Mesendoderm (in vitro differentiated cells): ENCODE measurements around the gene HPS1.

Experiments used
- DNase-seq: peaks from one replicate; pipeline ENCODE4 v3.0.0; 2013
- H2AK5ac ChIP-seq: 2 replicates; pipeline ENCODE4 v1.6.1; 2013; ENCODE audit warnings: low read length, inconsistent platforms
- H2BK120ac ChIP-seq: 2 replicates; pipeline ENCODE4 v1.6.1; 2013; ENCODE audit warnings: low read depth, mild to moderate bottlenecking, low read length, moderate library complexity, mixed read lengths
- H2BK15ac ChIP-seq: replicated peaks from 2 replicates; pipeline ENCODE4 v1.6.1; 2013; ENCODE audit warnings: low read depth, mild to moderate bottlenecking, moderate library complexity
- H2BK5ac ChIP-seq: 2 replicates; pipeline ENCODE4 v1.6.1; 2013; ENCODE audit warnings: low read length, inconsistent platforms
- H3K18ac ChIP-seq: 2 replicates; pipeline ENCODE4 v1.6.1; 2013; ENCODE audit warnings: mild to moderate bottlenecking, low read length, mixed read lengths
- H3K23ac ChIP-seq: one replicate; pipeline ENCODE4 v1.6.1; 2013; ENCODE audit warnings: low read length
- H3K27ac ChIP-seq: 2 replicates; pipeline ENCODE4 v1.5.1; 2013; ENCODE audit warnings: low read depth, mild to moderate bottlenecking, inconsistent platforms, low read length, moderate library complexity
- H3K27me3 ChIP-seq: 2 replicates; pipeline ENCODE4 v1.6.1; 2013; ENCODE audit warnings: low read length, control low read depth, mild to moderate bottlenecking, inconsistent platforms; ENCODE audit not compliant: insufficient read depth, poor library complexity
- H3K36me3 ChIP-seq: 2 replicates; pipeline ENCODE4 v1.6.1; 2013; ENCODE audit warnings: low read length, inconsistent platforms; ENCODE audit not compliant: control insufficient read depth, insufficient read depth
- H3K4ac ChIP-seq: one replicate; pipeline ENCODE4 v1.6.1; 2013; ENCODE audit warnings: low read depth, mild to moderate bottlenecking, low read length, moderate library complexity
- H3K4me1 ChIP-seq: 2 replicates; pipeline ENCODE4 v1.6.1; 2013; ENCODE audit warnings: low read depth, low read length, inconsistent platforms; ENCODE audit not compliant: control insufficient read depth
- H3K4me2 ChIP-seq: 2 replicates; pipeline ENCODE4 v1.6.1; 2013; ENCODE audit warnings: low read length
- H3K4me3 ChIP-seq: 2 replicates; pipeline ENCODE4 v1.5.1; 2013; ENCODE audit warnings: mild to moderate bottlenecking, low read length
- H3K56ac ChIP-seq: one replicate; pipeline ENCODE4 v1.6.1; 2013; ENCODE audit warnings: low read length
- H3K79me1 ChIP-seq: 2 replicates; pipeline ENCODE4 v1.6.1; 2013; ENCODE audit warnings: low read length, inconsistent platforms
- H3K79me2 ChIP-seq: 2 replicates; pipeline ENCODE4 v1.6.1; 2013; ENCODE audit warnings: mild to moderate bottlenecking, low read length; ENCODE audit not compliant: control insufficient read depth, insufficient read depth
- H3K9ac ChIP-seq: 2 replicates; pipeline ENCODE4 v1.6.1; 2013; ENCODE audit warnings: low read length, inconsistent platforms
- H4K5ac ChIP-seq: one replicate; pipeline ENCODE4 v1.6.1; 2013; ENCODE audit warnings: low read length
- H4K8ac ChIP-seq: one replicate; pipeline ENCODE4 v1.6.1; 2013; ENCODE audit warnings: low read depth, mild to moderate bottlenecking, control low read depth, low read length, moderate library complexity
- WGBS: extraction: QIAGEN DNeasy Blood & Tissue Kit; methylation state at CpG from one replicate; pipeline ENCODE4 v1.1.7; 2013; ENCODE audit warnings: low lambda C conversion rate, missing lambda C conversion rate; ENCODE audit not compliant: insufficient coverage; ENCODE audit errors: extremely low coverage; 5-methylcytosine and 5-hydroxymethylcytosine counted together

Gene HPS1

DNA sequence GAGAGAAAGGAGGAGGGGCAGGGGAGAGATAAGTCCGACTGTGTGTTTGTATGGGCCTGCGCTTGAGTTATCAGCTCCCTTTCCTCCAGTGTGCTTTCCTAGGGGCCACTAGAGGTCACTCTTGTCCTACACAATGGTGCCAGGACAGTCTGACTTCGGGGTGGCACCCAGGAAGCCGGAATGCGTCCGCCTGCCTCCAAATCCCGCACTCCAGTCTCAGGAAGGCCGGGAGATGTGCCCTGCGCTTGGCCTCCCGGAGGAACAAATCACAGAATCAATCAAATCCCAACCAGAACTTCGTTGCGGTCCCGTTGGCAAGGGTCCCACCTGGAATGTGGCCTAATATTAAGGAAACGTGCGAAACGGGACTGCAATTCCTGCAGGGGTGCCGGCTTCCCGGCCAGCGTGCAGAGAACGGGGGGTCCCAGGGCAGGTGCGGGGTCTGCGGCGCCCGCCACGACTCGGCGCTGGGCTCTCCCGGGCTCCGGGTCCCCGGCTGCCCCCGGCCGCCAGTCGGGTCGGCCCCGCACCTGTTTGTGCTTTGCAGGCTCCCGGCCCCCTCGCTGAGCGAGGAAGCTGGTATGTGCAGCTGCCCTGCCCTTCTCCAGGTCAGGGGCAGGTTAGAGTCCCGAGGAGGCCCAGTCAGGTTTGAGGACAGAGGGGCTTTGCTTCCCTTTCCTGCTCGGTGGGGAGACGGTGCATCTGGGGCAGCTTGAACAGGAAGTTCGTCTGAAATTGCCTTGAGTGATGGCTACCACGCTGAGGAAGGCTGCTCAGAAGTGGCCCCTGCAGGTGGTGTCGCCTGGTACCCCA is 21.0 kb upstream of the HPS1 start:
- Histone ChIP-seq H3K18ac (no peak overlapping the region), H2AK5ac (no peak overlapping the region), H4K5ac (no peak overlapping the region), H4K8ac (no peak overlapping the region), H3K23ac (no peak overlapping the region), H3K56ac (peak overlapping the region; percentile 17), H3K9ac (peak overlapping the region; percentile 20), H3K79me2 (no peaks in the 10 kb centered on the region), H3K4me3 (no peak overlapping the region), H3K4ac (no peak overlapping the region), H3K79me1 (no peaks in the 10 kb centered on the region), H3K27ac (no peak overlapping the region), H2BK15ac (no peak overlapping the region), H3K36me3 (no peaks in the 10 kb centered on the region), H3K4me2 (peak overlapping the region; percentile 17), H3K4me1 (no peaks in the 10 kb centered on the region), H2BK120ac (no peak overlapping the region), H2BK5ac (no peak overlapping the region), H3K27me3 (no peaks in the 10 kb centered on the region)
- no CpG with 5 or more reads among the region's 44 CpGs for WGBS
- DNase-seq = peak; percentile 93

- no peak for DNase-seq
- no peaks in the 10 kb centered on the region for H3K79me1 ChIP-seq
- no CpG with 5 or more reads among the region's 15 CpGs for WGBS
Observed at GRCh38 chr10:98466861-98467505, 20.2 kb upstream of the HPS1 start.

DNA sequence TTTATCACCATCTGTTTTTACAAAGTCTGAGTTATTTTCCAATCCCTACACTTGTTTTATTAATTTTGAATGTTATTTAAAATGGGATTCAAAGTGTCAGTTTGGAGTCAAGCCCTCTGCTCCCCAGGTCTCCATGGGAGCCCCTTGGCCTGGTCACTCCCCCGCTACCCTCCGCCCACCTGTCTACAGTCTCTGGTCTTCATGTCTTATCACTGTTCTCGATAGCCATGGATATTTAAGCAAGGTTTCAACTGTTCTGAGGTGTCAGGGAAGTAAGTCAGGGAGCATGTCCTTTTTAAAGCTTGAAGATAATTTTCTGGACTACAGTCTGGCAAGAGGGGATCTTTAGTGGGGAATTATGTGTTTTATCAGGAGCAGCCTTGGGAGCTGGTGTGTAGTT is 19.1 kb upstream of the HPS1 start:
- Histone ChIP-seq H4K5ac (no peak overlapping the region), H3K9ac (no peak overlapping the region), H3K18ac (no peak overlapping the region), H3K36me3 (no peaks in the 10 kb centered on the region), H3K4me1 (no peaks in the 10 kb centered on the region), H2BK5ac (no peak overlapping the region), H3K27me3 (no peaks in the 10 kb centered on the region), H2AK5ac (no peak overlapping the region), H3K56ac (no peak overlapping the region), H3K23ac (no peak overlapping the region), H3K79me2 (no peaks in the 10 kb centered on the region), H3K4ac (no peak overlapping the region), H3K4me2 (no peak overlapping the region), H4K8ac (no peak overlapping the region), H3K27ac (no peak overlapping the region), H2BK120ac (no peak overlapping the region), H3K79me1 (no peaks in the 10 kb centered on the region), H2BK15ac (no peak overlapping the region), H3K4me3 (no peak overlapping the region)
- WGBS = no CpG with 5 or more reads among the region's 3 CpGs
- no peak for DNase-seq

More at GRCh38 chr10:98466861-98467505, 20.2 kb upstream of the HPS1 start:
- Histone ChIP-seq H3K27ac (no peak overlapping the region), H3K56ac (no peak overlapping the region), H2BK120ac (no peak overlapping the region), H3K4me2 (no peak overlapping the region), H3K9ac (no peak overlapping the region), H3K36me3 (no peaks in the 10 kb centered on the region), H3K4me1 (no peaks in the 10 kb centered on the region), H3K4ac (no peak overlapping the region), H3K27me3 (no peaks in the 10 kb centered on the region), H3K23ac (no peak overlapping the region), H4K8ac (no peak overlapping the region), H4K5ac (no peak overlapping the region), H3K4me3 (no peak overlapping the region), H2BK15ac (no peak overlapping the region), H2AK5ac (no peak overlapping the region), H3K79me2 (no peaks in the 10 kb centered on the region), H3K18ac (no peak overlapping the region), H2BK5ac (no peak overlapping the region)

DNA sequence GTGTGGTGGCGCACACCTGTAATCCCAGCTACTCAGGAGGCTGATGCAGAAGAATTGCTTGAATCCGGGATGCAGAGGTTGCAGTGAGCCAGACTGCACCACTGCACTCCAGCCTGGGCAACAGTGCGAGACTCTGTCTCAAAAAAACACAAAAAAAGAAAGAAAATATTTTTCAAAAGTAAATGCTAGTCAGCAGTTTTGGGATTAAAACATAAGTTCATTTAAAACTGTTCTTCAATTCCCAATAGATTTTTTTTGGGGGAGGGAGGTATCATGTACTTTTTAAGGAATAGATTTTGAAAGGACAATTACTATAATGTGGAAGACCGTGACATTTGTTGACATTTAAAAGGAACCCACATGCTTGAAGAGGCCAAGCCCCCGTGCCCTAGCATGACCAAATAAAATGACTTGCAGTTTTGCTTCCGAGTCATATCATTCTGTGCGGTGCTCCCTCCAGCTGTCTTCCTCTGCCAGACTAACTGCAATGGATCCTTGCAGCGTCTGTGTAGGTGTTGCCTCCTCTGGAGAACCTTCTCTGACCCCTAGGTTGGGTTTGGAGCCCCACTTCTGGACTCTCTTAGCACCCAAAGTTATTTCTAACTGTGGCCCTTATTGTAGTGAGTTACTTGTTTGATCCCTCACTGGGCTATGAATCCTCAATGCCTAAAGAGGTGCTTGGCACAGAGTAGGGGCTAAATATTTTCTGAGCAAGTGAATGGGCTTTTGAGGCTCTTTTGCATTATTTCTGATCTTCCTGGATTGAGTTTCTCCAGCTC is 17.4 kb upstream of the HPS1 start:
- H2BK120ac ChIP-seq = peak overlapping the region; percentile 32
- no peak overlapping the region for H3K56ac ChIP-seq
- no peak overlapping the region for H2AK5ac ChIP-seq
- H3K4ac ChIP-seq = no peak overlapping the region
- H3K36me3 ChIP-seq = no peaks in the 10 kb centered on the region
- H3K79me1 ChIP-seq = no peaks in the 10 kb centered on the region
- H3K27me3 ChIP-seq = no peaks in the 10 kb centered on the region
- H3K18ac ChIP-seq = no peak overlapping the region
- no peak overlapping the region for H3K23ac ChIP-seq
- H4K5ac ChIP-seq = no peak overlapping the region
- no peak overlapping the region for H3K9ac ChIP-seq
- no peak overlapping the region for H3K4me3 ChIP-seq
- H4K8ac ChIP-seq = no peak overlapping the region
- H2BK15ac ChIP-seq = no peak overlapping the region
- no peak overlapping the region for H2BK5ac ChIP-seq
- no peaks in the 10 kb centered on the region for H3K79me2 ChIP-seq
- WGBS = no CpG with 5 or more reads among the region's 8 CpGs
- DNase-seq = no peak
- H3K27ac ChIP-seq = no peak overlapping the region
- H3K4me1 ChIP-seq = no peaks in the 10 kb centered on the region
- H3K4me2 ChIP-seq = no peak overlapping the region

DNA sequence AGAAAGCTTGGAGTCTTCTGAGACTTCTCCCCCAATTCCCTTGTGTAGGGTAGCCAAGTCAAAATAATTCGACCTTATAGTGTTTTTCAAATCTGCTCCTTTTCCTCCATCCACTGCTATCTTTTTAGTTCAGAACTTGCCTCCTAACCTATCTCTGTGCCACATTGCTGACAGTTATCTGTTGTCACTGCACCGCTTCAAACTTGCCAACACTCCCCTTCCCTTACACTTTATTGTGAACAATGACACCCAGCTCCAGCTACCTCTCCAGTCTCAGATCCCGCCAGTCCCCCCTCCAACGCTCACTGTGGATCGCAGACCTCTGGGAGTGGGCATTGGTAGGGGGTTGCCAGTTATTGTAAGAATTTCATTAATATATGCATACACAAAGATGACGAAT is 16.3 kb upstream of the HPS1 start:
- no peak for DNase-seq
- no CpG with 5 or more reads among the region's 6 CpGs for whole genome bisulfite sequencing
- H3K4me1 ChIP-seq = no peaks in the 10 kb centered on the region

More for the DNA sequence above, 16.3 kb upstream of the HPS1 start:
- H3K79me2 ChIP-seq = no peaks in the 10 kb centered on the region
- no peak overlapping the region for H3K4me2 ChIP-seq
- H3K27me3 ChIP-seq = no peaks in the 10 kb centered on the region
- no peak overlapping the region for H4K5ac ChIP-seq
- no peaks in the 10 kb centered on the region for H3K36me3 ChIP-seq
- H2BK15ac ChIP-seq = no peak overlapping the region
- H2AK5ac ChIP-seq = no peak overlapping the region
- H4K8ac ChIP-seq = no peak overlapping the region
- H3K18ac ChIP-seq = no peak overlapping the region
- H3K9ac ChIP-seq = no peak overlapping the region
- H3K4ac ChIP-seq = no peak overlapping the region
- H3K56ac ChIP-seq = no peak overlapping the region
- H2BK120ac ChIP-seq = no peak overlapping the region
- H2BK5ac ChIP-seq = no peak overlapping the region
- H3K23ac ChIP-seq = no peak overlapping the region
- no peak overlapping the region for H3K4me3 ChIP-seq
- H3K27ac ChIP-seq = no peak overlapping the region
- no peaks in the 10 kb centered on the region for H3K79me1 ChIP-seq
